Measurements from ENCODE around the gene ZNF19.

ZNF19 gene

DNA sequence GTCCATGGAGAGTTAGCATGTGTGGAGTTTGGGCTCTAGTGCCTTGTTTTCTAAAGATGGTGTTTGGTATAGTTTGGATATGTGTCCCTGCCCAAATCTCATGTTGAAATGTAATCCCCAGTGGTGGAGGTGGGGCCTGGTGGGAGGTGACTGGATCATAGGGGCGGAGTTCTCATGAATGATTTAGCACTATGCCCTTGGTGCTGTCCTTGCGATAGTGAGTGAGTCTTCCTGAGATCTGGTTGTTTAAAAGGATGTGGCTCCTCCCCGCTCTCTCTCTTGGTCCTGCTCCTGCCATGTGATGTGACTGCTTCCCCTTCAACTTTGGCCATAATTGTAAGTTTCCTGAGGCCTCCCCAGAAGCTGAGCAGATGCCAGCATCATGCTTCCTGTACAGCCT is 8.9 kb upstream of the ZNF19 start:
- TF ChIP-seq YY1 (IDR thresholded peaks at IDR 0.05; ENCODE audit: low read depth) = no peak
- TF ChIP-seq, protein P1, sequence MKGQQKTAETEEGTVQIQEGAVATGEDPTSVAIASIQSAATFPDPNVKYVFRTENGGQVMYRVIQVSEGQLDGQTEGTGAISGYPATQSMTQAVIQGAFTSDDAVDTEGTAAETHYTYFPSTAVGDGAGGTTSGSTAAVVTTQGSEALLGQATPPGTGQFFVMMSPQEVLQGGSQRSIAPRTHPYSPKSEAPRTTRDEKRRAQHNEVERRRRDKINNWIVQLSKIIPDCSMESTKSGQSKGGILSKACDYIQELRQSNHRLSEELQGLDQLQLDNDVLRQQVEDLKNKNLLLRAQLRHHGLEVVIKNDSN (IDR thresholded peaks at IDR 0.05) = no peak

DNA sequence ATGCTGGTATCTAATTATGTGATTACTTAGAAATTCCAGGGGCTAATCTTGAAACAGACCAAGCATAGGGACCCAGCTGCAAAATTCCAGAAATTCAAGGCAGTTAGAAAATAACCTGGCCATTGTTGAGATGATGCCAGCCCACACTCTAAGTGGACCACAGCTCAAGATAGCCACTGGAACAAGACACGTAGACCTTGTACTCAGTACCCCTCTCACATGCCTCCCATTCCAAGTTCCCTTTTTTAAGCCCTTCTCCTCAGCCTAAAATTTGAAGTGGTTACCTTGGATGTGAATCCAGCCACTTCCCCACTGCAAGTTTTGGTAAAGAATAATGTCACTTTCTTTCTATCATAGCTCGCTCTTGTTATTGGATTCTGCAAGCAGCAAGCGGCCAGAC is 4.1 kb upstream of the ZNF19 start:
- TF ChIP-seq TCF12 (IDR thresholded peaks at IDR 0.05; ENCODE audit: low read depth) (no peak), TEAD4 (IDR thresholded peaks at IDR 0.05) (no peak), CREB1 (IDR thresholded peaks at IDR 0.05; ENCODE audit: low read depth) (no peak), EGR1 (IDR thresholded peaks at IDR 0.05) (no peak), NFIC (IDR thresholded peaks at IDR 0.05) (no peak), YY1 (IDR thresholded peaks at IDR 0.05; ENCODE audit: low read depth) (no peak), EP300 (IDR thresholded peaks at IDR 0.05; ENCODE audit: borderline replicate concordance) (no peak), ZBTB7A (IDR thresholded peaks at IDR 0.05; ENCODE audit: low read depth) (no peak), CEBPB (IDR thresholded peaks at IDR 0.05) (no peak), TAF1 (IDR thresholded peaks at IDR 0.05; ENCODE audit: low read depth) (no peak), FOXM1 (IDR thresholded peaks at IDR 0.05; ENCODE audit: borderline replicate concordance, low read depth) (no peak), RAD21 (IDR thresholded peaks at IDR 0.05; ENCODE audit: low read depth) (no peak)
- TF ChIP-seq, protein P2, sequence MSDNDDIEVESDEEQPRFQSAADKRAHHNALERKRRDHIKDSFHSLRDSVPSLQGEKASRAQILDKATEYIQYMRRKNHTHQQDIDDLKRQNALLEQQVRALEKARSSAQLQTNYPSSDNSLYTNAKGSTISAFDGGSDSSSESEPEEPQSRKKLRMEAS (IDR thresholded peaks at IDR 0.05) = no peak
- TF ChIP-seq, protein P3, sequence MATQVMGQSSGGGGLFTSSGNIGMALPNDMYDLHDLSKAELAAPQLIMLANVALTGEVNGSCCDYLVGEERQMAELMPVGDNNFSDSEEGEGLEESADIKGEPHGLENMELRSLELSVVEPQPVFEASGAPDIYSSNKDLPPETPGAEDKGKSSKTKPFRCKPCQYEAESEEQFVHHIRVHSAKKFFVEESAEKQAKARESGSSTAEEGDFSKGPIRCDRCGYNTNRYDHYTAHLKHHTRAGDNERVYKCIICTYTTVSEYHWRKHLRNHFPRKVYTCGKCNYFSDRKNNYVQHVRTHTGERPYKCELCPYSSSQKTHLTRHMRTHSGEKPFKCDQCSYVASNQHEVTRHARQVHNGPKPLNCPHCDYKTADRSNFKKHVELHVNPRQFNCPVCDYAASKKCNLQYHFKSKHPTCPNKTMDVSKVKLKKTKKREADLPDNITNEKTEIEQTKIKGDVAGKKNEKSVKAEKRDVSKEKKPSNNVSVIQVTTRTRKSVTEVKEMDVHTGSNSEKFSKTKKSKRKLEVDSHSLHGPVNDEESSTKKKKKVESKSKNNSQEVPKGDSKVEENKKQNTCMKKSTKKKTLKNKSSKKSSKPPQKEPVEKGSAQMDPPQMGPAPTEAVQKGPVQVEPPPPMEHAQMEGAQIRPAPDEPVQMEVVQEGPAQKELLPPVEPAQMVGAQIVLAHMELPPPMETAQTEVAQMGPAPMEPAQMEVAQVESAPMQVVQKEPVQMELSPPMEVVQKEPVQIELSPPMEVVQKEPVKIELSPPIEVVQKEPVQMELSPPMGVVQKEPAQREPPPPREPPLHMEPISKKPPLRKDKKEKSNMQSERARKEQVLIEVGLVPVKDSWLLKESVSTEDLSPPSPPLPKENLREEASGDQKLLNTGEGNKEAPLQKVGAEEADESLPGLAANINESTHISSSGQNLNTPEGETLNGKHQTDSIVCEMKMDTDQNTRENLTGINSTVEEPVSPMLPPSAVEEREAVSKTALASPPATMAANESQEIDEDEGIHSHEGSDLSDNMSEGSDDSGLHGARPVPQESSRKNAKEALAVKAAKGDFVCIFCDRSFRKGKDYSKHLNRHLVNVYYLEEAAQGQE (IDR thresholded peaks at IDR 0.05; ENCODE audit: low read depth) = no peak
- TF ChIP-seq, protein P1 (IDR thresholded peaks at IDR 0.05) = no peak

DNA sequence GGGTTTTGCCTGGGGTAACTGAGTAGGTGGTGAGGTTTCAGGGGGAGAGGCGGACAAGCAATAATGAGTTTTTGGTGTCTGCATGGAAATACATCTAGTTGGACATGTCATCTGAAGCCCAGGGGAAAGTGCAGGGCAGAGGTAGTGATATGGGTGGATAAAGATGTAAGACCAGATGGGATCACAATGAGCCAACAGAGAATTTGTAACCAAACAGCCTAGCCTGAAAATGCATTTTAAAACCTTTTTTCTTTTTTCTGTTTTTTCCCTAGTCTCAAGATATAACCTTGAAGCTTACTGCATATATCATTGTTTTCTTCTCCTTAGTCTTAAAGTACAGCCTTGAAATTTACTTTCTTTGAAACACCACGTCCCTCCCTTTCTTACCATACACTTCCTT is 3.7 kb upstream of the ZNF19 start:
- TF ChIP-seq TEAD4 (IDR thresholded peaks at IDR 0.05) = no peak
- TF ChIP-seq YY1 (IDR thresholded peaks at IDR 0.05; ENCODE audit: low read depth) = no peak
- no peak for TF ChIP-seq TAF1 (IDR thresholded peaks at IDR 0.05; ENCODE audit: low read depth)
- TF ChIP-seq RAD21 (IDR thresholded peaks at IDR 0.05; ENCODE audit: low read depth) = no peak
- TF ChIP-seq, protein P1 (IDR thresholded peaks at IDR 0.05) = no peak
- TF ChIP-seq CREB1 (IDR thresholded peaks at IDR 0.05; ENCODE audit: low read depth) = no peak
- TF ChIP-seq, protein P2 (IDR thresholded peaks at IDR 0.05) = no peak

DNA sequence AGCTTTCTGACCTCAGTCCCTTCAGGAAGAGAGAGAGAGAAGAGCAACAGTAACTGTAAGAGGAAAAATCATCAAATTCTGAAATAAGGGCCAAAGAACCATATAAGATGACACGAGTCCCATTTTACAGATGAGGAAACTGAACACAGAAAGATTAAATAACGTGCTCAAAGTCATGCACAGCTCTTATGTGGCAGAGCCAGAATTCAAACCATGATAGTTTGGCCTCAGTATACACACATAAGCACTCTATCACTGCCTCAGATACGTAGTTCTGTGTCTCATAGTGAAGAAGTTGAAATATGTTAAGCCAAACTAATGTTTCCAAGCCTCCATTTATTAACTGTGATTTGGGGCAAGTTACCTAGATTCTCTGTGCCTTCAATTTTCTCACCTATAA is 1.9 kb upstream of the ZNF19 start:
- TF ChIP-seq YY1 (IDR thresholded peaks at IDR 0.05; ENCODE audit: low read depth) (no peak), ZBTB7A (IDR thresholded peaks at IDR 0.05; ENCODE audit: low read depth) (no peak), TEAD4 (IDR thresholded peaks at IDR 0.05) (no peak), NFIC (IDR thresholded peaks at IDR 0.05) (no peak), FOXM1 (IDR thresholded peaks at IDR 0.05; ENCODE audit: borderline replicate concordance, low read depth) (no peak), TCF12 (IDR thresholded peaks at IDR 0.05; ENCODE audit: low read depth) (no peak), EGR1 (IDR thresholded peaks at IDR 0.05) (no peak), TAF1 (IDR thresholded peaks at IDR 0.05; ENCODE audit: low read depth) (no peak), CREB1 (IDR thresholded peaks at IDR 0.05; ENCODE audit: low read depth) (no peak), CEBPB (IDR thresholded peaks at IDR 0.05) (no peak), RAD21 (IDR thresholded peaks at IDR 0.05; ENCODE audit: low read depth) (no peak), EP300 (IDR thresholded peaks at IDR 0.05; ENCODE audit: borderline replicate concordance) (no peak)
- TF ChIP-seq, protein P3 (IDR thresholded peaks at IDR 0.05; ENCODE audit: low read depth) = no peak
- TF ChIP-seq, protein P1 (IDR thresholded peaks at IDR 0.05) = no peak
- TF ChIP-seq, protein P2 (IDR thresholded peaks at IDR 0.05) = no peak

DNA sequence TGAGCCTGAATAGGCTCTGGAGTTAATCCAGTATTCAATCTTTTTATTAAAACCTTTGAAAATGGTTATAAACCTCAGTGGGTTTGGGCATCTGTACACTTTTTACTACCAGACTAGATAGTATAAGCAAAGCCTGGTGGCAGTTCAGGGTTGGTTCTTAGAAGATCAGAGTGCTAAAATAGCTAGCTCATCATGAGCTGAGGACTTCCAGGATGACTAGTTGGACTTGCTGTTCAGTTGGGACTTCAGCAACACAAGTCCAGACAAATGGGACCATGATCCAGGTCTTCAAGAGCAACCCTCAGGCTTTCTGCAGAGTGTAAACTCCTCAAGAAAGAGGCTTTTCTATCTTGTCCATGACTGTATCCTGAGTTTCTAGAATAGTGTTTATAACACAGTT is 1.2 kb upstream of the ZNF19 start:
- TF ChIP-seq, protein P3 (IDR thresholded peaks at IDR 0.05; ENCODE audit: low read depth) = no peak
- no peak for TF ChIP-seq CREB1 (IDR thresholded peaks at IDR 0.05; ENCODE audit: low read depth)
- TF ChIP-seq FOXM1 (IDR thresholded peaks at IDR 0.05; ENCODE audit: borderline replicate concordance, low read depth) = no peak
- no peak for TF ChIP-seq TAF1 (IDR thresholded peaks at IDR 0.05; ENCODE audit: low read depth)

All from Ishikawa (cell line).